ENCODE results near the gene PDZRN3. TPM values are rescaled to one million over a fixed set of nuclear protein-coding genes. Genes with fewer than 3 reads are reported as not detected.

PDZRN3 gene
- total RNA-seq, 1 experiment from 2014 or later, result 0.24 TPM

- no TSS peak for BruUV-seq (replicated peaks)
These were observed 60.7 kb downstream of the PDZRN3 start for GRCh38 chr3:73563896-73564582.

GRCh38 chr3:73561494-73561893, 63.2 kb downstream of the PDZRN3 start:
- no peaks in the 10 kb centered on the region for H3K9me3 ChIP-seq (ENCODE audit: low read depth, low read length, poor library complexity, severe bottlenecking)
- ChIA-PET POLR2A (ENCODE audit: low non-redundant PET) (interaction anchor here (0.6 kb wide), 1 partner anchor 1986 kb away, joined by 4 read pairs; no protein-coding TSS in a partner anchor), CTCF (no interaction called here)
- no peaks in the 10 kb centered on the region for H3K27me3 ChIP-seq (replicated peaks; ENCODE audit: insufficient read depth, low read depth, low read length, poor library complexity)
- intact Hi-C loops (cut with micrococcal nuclease; ENCODE audit: unreplicated experiment), result no loop called here
- H3K36me3 ChIP-seq (ENCODE audit: insufficient read depth, low read length, poor library complexity, severe bottlenecking), result no peaks in the 10 kb centered on the region
- DNase-seq (ENCODE audit: low spot score), result no peak
- no peak overlapping the region for H3K27ac ChIP-seq (ENCODE audit: low read depth, low read length, poor library complexity, severe bottlenecking)
- no peaks in the 10 kb centered on the region for H3K4me1 ChIP-seq (ENCODE audit: insufficient read depth, low read length, poor library complexity, severe bottlenecking)
- H3K4me3 ChIP-seq (ENCODE audit: low read depth, low read length, poor library complexity, severe bottlenecking), result no peak overlapping the region
- no TSS peak for BruUV-seq (replicated peaks)
- TF ChIP-seq CTCF (conservative IDR thresholded peaks at IDR 0.05; ENCODE audit: low read depth, low read length) (no peak), EZH2 (IDR thresholded peaks at IDR 0.05; ENCODE audit: borderline replicate concordance, low read depth, low read length, poor library complexity, severe bottlenecking) (no peak)

More at GRCh38 chr3:73563896-73564582, 60.7 kb downstream of the PDZRN3 start:
- ChIA-PET POLR2A (ENCODE audit: low non-redundant PET) (no interaction called here), CTCF (no interaction called here)
- H3K36me3 ChIP-seq (ENCODE audit: insufficient read depth, low read length, poor library complexity, severe bottlenecking), result no peaks in the 10 kb centered on the region
- H3K9me3 ChIP-seq (ENCODE audit: low read depth, low read length, poor library complexity, severe bottlenecking), result no peaks in the 10 kb centered on the region
- intact Hi-C loops (cut with micrococcal nuclease; ENCODE audit: unreplicated experiment), result no loop called here
- no peaks in the 10 kb centered on the region for H3K27me3 ChIP-seq (replicated peaks; ENCODE audit: insufficient read depth, low read depth, low read length, poor library complexity)
- no peak overlapping the region for H3K27ac ChIP-seq (ENCODE audit: low read depth, low read length, poor library complexity, severe bottlenecking)
- no peak overlapping the region for H3K4me3 ChIP-seq (ENCODE audit: low read depth, low read length, poor library complexity, severe bottlenecking)
- H3K4me1 ChIP-seq (ENCODE audit: insufficient read depth, low read length, poor library complexity, severe bottlenecking), result no peaks in the 10 kb centered on the region
- no peak for DNase-seq (ENCODE audit: low spot score)
- TF ChIP-seq CTCF (conservative IDR thresholded peaks at IDR 0.05; ENCODE audit: low read depth, low read length) (no peak), EZH2 (IDR thresholded peaks at IDR 0.05; ENCODE audit: borderline replicate concordance, low read depth, low read length, poor library complexity, severe bottlenecking) (no peak)

GRCh38 chr3:73559749-73560148, 65.0 kb downstream of the PDZRN3 start:
- DNase-seq (ENCODE audit: low spot score), result no peak
- ChIA-PET CTCF (no interaction called here), POLR2A (ENCODE audit: low non-redundant PET) (no interaction called here)
- TF ChIP-seq EZH2 (IDR thresholded peaks at IDR 0.05; ENCODE audit: borderline replicate concordance, low read depth, low read length, poor library complexity, severe bottlenecking) (no peak), CTCF (conservative IDR thresholded peaks at IDR 0.05; ENCODE audit: low read depth, low read length) (no peak)
- no peak overlapping the region for H3K27ac ChIP-seq (ENCODE audit: low read depth, low read length, poor library complexity, severe bottlenecking)
- no TSS peak for BruUV-seq (replicated peaks)
- no peaks in the 10 kb centered on the region for H3K27me3 ChIP-seq (replicated peaks; ENCODE audit: insufficient read depth, low read depth, low read length, poor library complexity)
- no peaks in the 10 kb centered on the region for H3K4me1 ChIP-seq (ENCODE audit: insufficient read depth, low read length, poor library complexity, severe bottlenecking)
- no peaks in the 10 kb centered on the region for H3K36me3 ChIP-seq (ENCODE audit: insufficient read depth, low read length, poor library complexity, severe bottlenecking)
- intact Hi-C loops (cut with micrococcal nuclease; ENCODE audit: unreplicated experiment), result no loop called here
- no peaks in the 10 kb centered on the region for H3K9me3 ChIP-seq (ENCODE audit: low read depth, low read length, poor library complexity, severe bottlenecking)
- no peak overlapping the region for H3K4me3 ChIP-seq (ENCODE audit: low read depth, low read length, poor library complexity, severe bottlenecking)

All from A673 (cell line).